ENCODE results near the gene COA3. TPM values are rescaled to one million over a fixed set of nuclear protein-coding genes. Genes with fewer than 3 reads are reported as not detected.

The COA3 gene
- total RNA-seq, 1 experiment from 2014 or later = 48.8 TPM

DNA sequence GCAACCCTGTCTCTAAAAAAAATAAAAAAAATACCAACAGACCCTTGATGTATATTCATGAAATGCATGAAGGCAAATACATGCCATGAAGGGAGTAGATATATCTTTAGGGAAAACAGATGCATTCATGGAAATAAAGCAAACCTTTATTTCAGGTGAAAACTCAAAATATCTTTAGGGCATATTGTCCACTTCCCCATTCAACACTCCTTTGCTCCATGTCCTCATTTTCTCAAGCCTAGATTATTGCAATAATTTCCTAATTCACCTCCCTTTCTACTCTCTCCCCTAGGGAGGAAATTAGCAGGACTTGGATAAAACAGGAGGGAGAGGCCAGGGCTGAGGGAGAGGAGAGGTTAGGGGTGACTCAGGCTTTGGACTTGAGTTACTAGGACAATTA, 31.0 kb downstream of the COA3 start:
- Histone ChIP-seq H3K9me3 (ENCODE audit: control insufficient read depth, insufficient read depth, low read depth, low read length) (no peaks in the 10 kb centered on the region), H3K4me3 (ENCODE audit: low read depth in 2 of 2, low read length in 2 of 2) (no peak overlapping the region), H3K27ac (ENCODE audit: low read length) (no peak overlapping the region), H3K4me1 (ENCODE audit: control insufficient read depth, insufficient read depth, low read length) (no peaks in the 10 kb centered on the region), H3K36me3 (ENCODE audit: control insufficient read depth, insufficient read depth, low read length) (no peaks in the 10 kb centered on the region), H3K27me3 (ENCODE audit: control insufficient read depth, insufficient read depth, low read length) (no peaks in the 10 kb centered on the region)
- DNase-seq (ENCODE audit: low read depth, low spot score) (no peak), ATAC-seq (no peak)
- BruUV-seq (replicated peaks) = no TSS peak
- intact Hi-C loops (cut with micrococcal nuclease; ENCODE audit: unreplicated experiment) = no loop called here
- ChIA-PET POLR2A (interaction anchor here (0.6 kb wide), 1 partner anchor 255 kb away, joined by 8 read pairs; the partner anchor contains the start of gene VAT1), CTCF (no interaction called here)
- TF ChIP-seq, protein P1, sequence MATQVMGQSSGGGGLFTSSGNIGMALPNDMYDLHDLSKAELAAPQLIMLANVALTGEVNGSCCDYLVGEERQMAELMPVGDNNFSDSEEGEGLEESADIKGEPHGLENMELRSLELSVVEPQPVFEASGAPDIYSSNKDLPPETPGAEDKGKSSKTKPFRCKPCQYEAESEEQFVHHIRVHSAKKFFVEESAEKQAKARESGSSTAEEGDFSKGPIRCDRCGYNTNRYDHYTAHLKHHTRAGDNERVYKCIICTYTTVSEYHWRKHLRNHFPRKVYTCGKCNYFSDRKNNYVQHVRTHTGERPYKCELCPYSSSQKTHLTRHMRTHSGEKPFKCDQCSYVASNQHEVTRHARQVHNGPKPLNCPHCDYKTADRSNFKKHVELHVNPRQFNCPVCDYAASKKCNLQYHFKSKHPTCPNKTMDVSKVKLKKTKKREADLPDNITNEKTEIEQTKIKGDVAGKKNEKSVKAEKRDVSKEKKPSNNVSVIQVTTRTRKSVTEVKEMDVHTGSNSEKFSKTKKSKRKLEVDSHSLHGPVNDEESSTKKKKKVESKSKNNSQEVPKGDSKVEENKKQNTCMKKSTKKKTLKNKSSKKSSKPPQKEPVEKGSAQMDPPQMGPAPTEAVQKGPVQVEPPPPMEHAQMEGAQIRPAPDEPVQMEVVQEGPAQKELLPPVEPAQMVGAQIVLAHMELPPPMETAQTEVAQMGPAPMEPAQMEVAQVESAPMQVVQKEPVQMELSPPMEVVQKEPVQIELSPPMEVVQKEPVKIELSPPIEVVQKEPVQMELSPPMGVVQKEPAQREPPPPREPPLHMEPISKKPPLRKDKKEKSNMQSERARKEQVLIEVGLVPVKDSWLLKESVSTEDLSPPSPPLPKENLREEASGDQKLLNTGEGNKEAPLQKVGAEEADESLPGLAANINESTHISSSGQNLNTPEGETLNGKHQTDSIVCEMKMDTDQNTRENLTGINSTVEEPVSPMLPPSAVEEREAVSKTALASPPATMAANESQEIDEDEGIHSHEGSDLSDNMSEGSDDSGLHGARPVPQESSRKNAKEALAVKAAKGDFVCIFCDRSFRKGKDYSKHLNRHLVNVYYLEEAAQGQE (IDR thresholded peaks at IDR 0.05; ENCODE audit: insufficient read depth in 1 of 2, low read depth in 2 of 2, low read length in 1 of 2) = no peak
- TF ChIP-seq POLR2AphosphoS5 (IDR thresholded peaks at IDR 0.05; ENCODE audit: low read depth, low read length) (no peak), SIN3A (IDR thresholded peaks at IDR 0.05; ENCODE audit: borderline replicate concordance, insufficient read depth, low read depth, low read length) (no peak), TCF7L2 (IDR thresholded peaks at IDR 0.05; ENCODE audit: low read depth, low read length) (no peak)
- TF ChIP-seq, protein P2, sequence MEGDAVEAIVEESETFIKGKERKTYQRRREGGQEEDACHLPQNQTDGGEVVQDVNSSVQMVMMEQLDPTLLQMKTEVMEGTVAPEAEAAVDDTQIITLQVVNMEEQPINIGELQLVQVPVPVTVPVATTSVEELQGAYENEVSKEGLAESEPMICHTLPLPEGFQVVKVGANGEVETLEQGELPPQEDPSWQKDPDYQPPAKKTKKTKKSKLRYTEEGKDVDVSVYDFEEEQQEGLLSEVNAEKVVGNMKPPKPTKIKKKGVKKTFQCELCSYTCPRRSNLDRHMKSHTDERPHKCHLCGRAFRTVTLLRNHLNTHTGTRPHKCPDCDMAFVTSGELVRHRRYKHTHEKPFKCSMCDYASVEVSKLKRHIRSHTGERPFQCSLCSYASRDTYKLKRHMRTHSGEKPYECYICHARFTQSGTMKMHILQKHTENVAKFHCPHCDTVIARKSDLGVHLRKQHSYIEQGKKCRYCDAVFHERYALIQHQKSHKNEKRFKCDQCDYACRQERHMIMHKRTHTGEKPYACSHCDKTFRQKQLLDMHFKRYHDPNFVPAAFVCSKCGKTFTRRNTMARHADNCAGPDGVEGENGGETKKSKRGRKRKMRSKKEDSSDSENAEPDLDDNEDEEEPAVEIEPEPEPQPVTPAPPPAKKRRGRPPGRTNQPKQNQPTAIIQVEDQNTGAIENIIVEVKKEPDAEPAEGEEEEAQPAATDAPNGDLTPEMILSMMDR (IDR thresholded peaks at IDR 0.05) = no peak
- in situ Hi-C loops (cut with HindIII; ENCODE audit: low pct_unique_long_range_greater_than_20kb, low sequenced_read_pairs) = no loop called here

DNA sequence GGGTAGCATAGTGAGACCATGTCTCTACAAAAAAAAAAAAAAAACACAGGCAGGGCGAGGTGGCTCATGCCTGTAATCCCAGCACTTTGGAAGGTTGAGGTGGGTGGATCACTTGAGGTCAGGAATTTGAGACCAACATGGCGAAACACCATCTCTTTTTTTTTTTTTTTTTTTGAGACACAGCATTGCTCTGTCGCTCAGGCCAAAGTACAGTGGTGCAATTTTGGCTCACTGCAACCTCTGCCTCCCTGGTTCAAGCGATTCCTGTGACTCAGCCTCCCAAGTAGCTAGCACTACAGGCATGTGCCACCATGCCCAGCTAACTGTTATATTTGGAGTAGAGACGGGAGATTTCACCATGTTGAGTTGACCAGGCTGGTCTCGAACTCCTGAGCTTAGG, 32.4 kb downstream of the COA3 start:
- no TSS peak for BruUV-seq (replicated peaks)
- POLR2A ChIA-PET = no interaction called here
- CTCF ChIA-PET = interaction anchor here (0.7 kb wide), 1 partner anchor 19 kb away, joined by 12 read pairs; no protein-coding TSS in a partner anchor

More for the DNA sequence above, 32.4 kb downstream of the COA3 start:
- DNase-seq (ENCODE audit: low read depth, low spot score) (no peak), ATAC-seq (no peak)
- no peak overlapping the region for H3K4me3 ChIP-seq (ENCODE audit: low read depth in 2 of 2, low read length in 2 of 2)
- no peak overlapping the region for H3K27ac ChIP-seq (ENCODE audit: low read length)
- intact Hi-C loops (cut with micrococcal nuclease; ENCODE audit: unreplicated experiment) (no loop called here), in situ Hi-C loops (cut with HindIII; ENCODE audit: low pct_unique_long_range_greater_than_20kb, low sequenced_read_pairs) (no loop called here)
- H3K27me3 ChIP-seq (ENCODE audit: control insufficient read depth, insufficient read depth, low read length) = no peaks in the 10 kb centered on the region
- no peaks in the 10 kb centered on the region for H3K36me3 ChIP-seq (ENCODE audit: control insufficient read depth, insufficient read depth, low read length)
- H3K4me1 ChIP-seq (ENCODE audit: control insufficient read depth, insufficient read depth, low read length) = no peaks in the 10 kb centered on the region
- H3K9me3 ChIP-seq (ENCODE audit: control insufficient read depth, insufficient read depth, low read depth, low read length) = no peaks in the 10 kb centered on the region
- TF ChIP-seq SIN3A (IDR thresholded peaks at IDR 0.05; ENCODE audit: borderline replicate concordance, insufficient read depth, low read depth, low read length) (no peak), TCF7L2 (IDR thresholded peaks at IDR 0.05; ENCODE audit: low read depth, low read length) (no peak), POLR2AphosphoS5 (IDR thresholded peaks at IDR 0.05; ENCODE audit: low read depth, low read length) (no peak)
- TF ChIP-seq, protein P2 (IDR thresholded peaks at IDR 0.05) = no peak
- TF ChIP-seq, protein P1 (IDR thresholded peaks at IDR 0.05; ENCODE audit: insufficient read depth in 1 of 2, low read depth in 2 of 2, low read length in 1 of 2) = no peak

Measured in Panc1 (cell line).